ENCODE results near the gene FMNL2.

FMNL2 gene

DNA sequence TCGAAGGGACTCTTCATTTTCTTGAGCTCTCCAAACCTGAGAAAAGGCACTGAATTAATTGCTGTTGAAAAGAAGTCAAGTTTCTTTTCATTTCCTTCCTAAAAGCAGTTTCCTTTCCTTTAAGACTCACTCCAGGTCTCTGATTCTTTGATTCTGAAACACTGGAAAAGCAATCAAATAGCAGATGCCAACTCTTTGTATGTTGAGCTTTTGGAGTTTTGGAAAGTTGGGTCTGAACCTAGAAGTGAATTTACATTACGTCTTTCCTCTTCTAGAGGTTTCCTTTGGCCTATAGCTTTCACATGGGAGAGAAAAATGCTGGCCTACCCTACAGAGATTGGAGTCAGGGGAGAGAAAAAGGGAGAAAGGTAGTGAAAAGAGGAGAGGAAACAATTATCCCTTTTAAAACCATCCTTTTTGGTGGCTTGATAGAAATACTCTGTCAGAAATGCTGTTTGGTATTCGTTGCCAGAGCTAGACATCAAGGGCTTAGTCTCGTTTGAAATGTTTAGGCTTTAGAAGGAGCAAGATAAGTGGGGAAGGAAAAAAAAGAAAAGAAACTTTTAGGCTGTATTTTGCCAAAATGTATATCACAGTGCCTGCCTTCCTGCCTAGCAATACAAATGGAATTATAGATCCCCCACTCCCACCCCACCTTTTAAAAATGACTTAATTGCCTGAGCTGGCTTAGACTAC lies 194.6 kb downstream of the FMNL2 start:
- H3K27me3 ChIP-seq (replicated peaks; ENCODE audit: insufficient read depth, low read length) = no peaks in the 10 kb centered on the region
- no peak overlapping the region for H3K9ac ChIP-seq (ENCODE audit: low read length)
- DNase-seq = no peak
- H3K4me3 ChIP-seq (ENCODE audit: low read length) = no peak overlapping the region
- H3K9me2 ChIP-seq (replicated peaks; ENCODE audit: insufficient read depth, low read length) = no peaks in the 10 kb centered on the region
- TF ChIP-seq CTCF (IDR thresholded peaks at IDR 0.05; ENCODE audit: low read length) = no peak
- TF ChIP-seq EZH2phosphoT487 (IDR thresholded peaks at IDR 0.05; ENCODE audit: low read length) = no peak
- TF ChIP-seq EZH2 (optimal IDR thresholded peaks at IDR 0.05; ENCODE audit: low read depth, low read length) = no peak
- H3K27ac ChIP-seq (ENCODE audit: low read length) = no peak overlapping the region
- no peaks in the 10 kb centered on the region for H3K79me2 ChIP-seq (ENCODE audit: low read length)
- H3F3A ChIP-seq (ENCODE audit: insufficient read depth, low read length) = no peaks in the 10 kb centered on the region
- no peaks in the 10 kb centered on the region for H4K20me1 ChIP-seq (ENCODE audit: insufficient read depth, low read length)
- H2AFZ ChIP-seq (ENCODE audit: low read length) = no peak overlapping the region
- no peaks in the 10 kb centered on the region for H3K4me1 ChIP-seq (ENCODE audit: low read length)
- H3K36me3 ChIP-seq (replicated peaks; ENCODE audit: insufficient read depth, low read length) = no peaks in the 10 kb centered on the region
- H3K4me2 ChIP-seq (ENCODE audit: low read depth, low read length) = no peak overlapping the region
- H3K9me3 ChIP-seq (replicated peaks; ENCODE audit: insufficient read depth, low read length) = no peaks in the 10 kb centered on the region

- no peak for TF ChIP-seq CTCF (IDR thresholded peaks at IDR 0.05; ENCODE audit: low read length)
- TF ChIP-seq EZH2 (optimal IDR thresholded peaks at IDR 0.05; ENCODE audit: low read depth, low read length) = no peak
- TF ChIP-seq EZH2phosphoT487 (IDR thresholded peaks at IDR 0.05; ENCODE audit: low read length) = no peak
- Histone ChIP-seq H3K9me2 (replicated peaks; ENCODE audit: insufficient read depth, low read length) (no peaks in the 10 kb centered on the region), H3K4me2 (ENCODE audit: low read depth, low read length) (no peak overlapping the region), H3K36me3 (replicated peaks; ENCODE audit: insufficient read depth, low read length) (no peaks in the 10 kb centered on the region), H4K20me1 (ENCODE audit: insufficient read depth, low read length) (no peaks in the 10 kb centered on the region), H3K4me1 (ENCODE audit: low read length) (no peaks in the 10 kb centered on the region), H3K9ac (ENCODE audit: low read length) (no peak overlapping the region), H3K9me3 (replicated peaks; ENCODE audit: insufficient read depth, low read length) (no peaks in the 10 kb centered on the region), H3K79me2 (ENCODE audit: low read length) (no peaks in the 10 kb centered on the region), H3F3A (ENCODE audit: insufficient read depth, low read length) (no peaks in the 10 kb centered on the region), H3K4me3 (ENCODE audit: low read length) (no peak overlapping the region), H2AFZ (ENCODE audit: low read length) (no peak overlapping the region), H3K27ac (ENCODE audit: low read length) (no peak overlapping the region), H3K27me3 (replicated peaks; ENCODE audit: insufficient read depth, low read length) (no peaks in the 10 kb centered on the region)
- DNase-seq = no peak
Measured at GRCh38 chr2:152532241-152532640, 197.3 kb downstream of the FMNL2 start.

DNA sequence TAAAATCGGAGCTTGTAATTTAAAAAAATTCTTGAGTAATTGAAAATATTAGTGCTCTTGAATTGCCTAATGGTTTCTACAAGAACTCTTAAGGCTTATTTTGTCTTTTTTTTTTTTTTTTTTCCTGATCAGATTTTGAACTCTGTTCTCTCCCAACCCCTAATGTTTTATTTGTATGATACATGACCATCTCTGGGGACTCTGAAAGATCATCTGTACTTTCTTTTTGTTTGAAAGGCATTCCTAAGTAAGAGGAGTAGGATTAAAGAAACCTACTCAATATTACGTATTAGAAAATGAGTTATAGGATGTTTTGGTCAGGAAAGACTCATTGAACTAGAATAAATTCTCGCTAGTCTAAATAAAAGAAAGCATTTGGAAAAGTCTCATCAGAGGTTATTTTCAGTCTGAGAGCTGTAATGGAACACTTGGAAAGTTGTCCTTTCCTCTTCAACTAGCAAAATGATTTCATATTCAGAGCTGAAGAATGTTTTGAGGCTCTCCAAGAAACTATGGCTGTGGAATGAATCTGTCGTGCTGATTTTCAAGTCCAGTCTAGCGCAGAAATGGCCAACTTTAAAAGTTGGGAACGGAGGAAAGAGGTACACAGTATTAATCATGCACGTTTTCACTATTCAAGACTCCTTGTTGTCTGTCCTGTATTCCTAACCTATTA lies 199.6 kb downstream of the FMNL2 start:
- Histone ChIP-seq H3K27me3 (replicated peaks; ENCODE audit: insufficient read depth, low read length) (no peaks in the 10 kb centered on the region), H3K9ac (ENCODE audit: low read length) (no peak overlapping the region)

More for the DNA sequence above, 199.6 kb downstream of the FMNL2 start:
- no peaks in the 10 kb centered on the region for H4K20me1 ChIP-seq (ENCODE audit: insufficient read depth, low read length)
- H3K9me2 ChIP-seq (replicated peaks; ENCODE audit: insufficient read depth, low read length) = no peaks in the 10 kb centered on the region
- H3K79me2 ChIP-seq (ENCODE audit: low read length) = no peaks in the 10 kb centered on the region
- no peak for TF ChIP-seq CTCF (IDR thresholded peaks at IDR 0.05; ENCODE audit: low read length)
- no peak for TF ChIP-seq EZH2phosphoT487 (IDR thresholded peaks at IDR 0.05; ENCODE audit: low read length)
- TF ChIP-seq EZH2 (optimal IDR thresholded peaks at IDR 0.05; ENCODE audit: low read depth, low read length) = no peak
- H3F3A ChIP-seq (ENCODE audit: insufficient read depth, low read length) = no peaks in the 10 kb centered on the region
- H3K27ac ChIP-seq (ENCODE audit: low read length) = no peak overlapping the region
- no peak overlapping the region for H2AFZ ChIP-seq (ENCODE audit: low read length)
- H3K4me3 ChIP-seq (ENCODE audit: low read length) = no peak overlapping the region
- no peak overlapping the region for H3K4me2 ChIP-seq (ENCODE audit: low read depth, low read length)
- H3K4me1 ChIP-seq (ENCODE audit: low read length) = no peaks in the 10 kb centered on the region
- no peak for DNase-seq
- H3K36me3 ChIP-seq (replicated peaks; ENCODE audit: insufficient read depth, low read length) = no peaks in the 10 kb centered on the region
- H3K9me3 ChIP-seq (replicated peaks; ENCODE audit: insufficient read depth, low read length) = no peaks in the 10 kb centered on the region

Data from MM.1S (cell line).